K562 (cell line): ENCODE data around the gene CCDC71L. TPM values are rescaled to one million over a fixed set of nuclear protein-coding genes. Genes with fewer than 3 reads are reported as not detected.
A peak's percentile ranks its signal among the peaks of the same experiment; 100 is the strongest.

Source experiments
- ATAC-seq: fragments of 200-7000 bp; cut with Tn5 transposase; 3 replicates; pipeline ENCODE4 v1.9.1; 2020; ENCODE audit warnings: moderate library complexity
- BruUV-seq: library from RNA; stranded (reverse); fragments of 400-500 nt; replicated peaks from 2 replicates; lab custom pipeline; 2021; lab: Mats Ljungman, UMichigan
- CTCF ChIA-PET: fragments of 300-600 bp; formaldehyde crosslinking; extraction: SDS; loops from one replicate; lab custom pipeline; 2021; ENCODE audit warnings: low intra/inter-chr PET ratio; lab: Yijun Ruan, JAX
- POLR2A ChIA-PET: fragments of 300-600, 350-650 bp; sonication (Branson Sonifier 250); formaldehyde crosslinking; extraction: SDS; loops from one replicate; lab custom pipeline; 2021; ENCODE audit warnings: antibody characterized with exemption, inconsistent platforms; lab: Yijun Ruan, JAX
- DNase-seq, 4 experiments: peaks; one replicate each; pipeline versions ENCODE4 v3.0.0 to v3.0.0-alpha.2; 2011 to 2018; ENCODE audit warnings: low spot score in 3 of 4, mixed read lengths in 3 of 4; ENCODE audit errors: extremely low read depth in 1 of 4
- FAIRE-seq: peaks from 2 replicates; lab custom pipeline; 2011; peaks lifted over from hg19 to GRCh38; lab: Jason Lieb, UNC
- H2AFZ ChIP-seq: 2 replicates; pipeline ENCODE4 v1.6.0; 2011; ENCODE audit warnings: low read depth, low read length, control low read depth, inconsistent platforms
- H3K27ac ChIP-seq: fragments of 200-600 bp; 3 replicates; pipeline ENCODE4 v1.8.0; 2011; ENCODE audit warnings: low read depth, mild to moderate bottlenecking, control low read depth, inconsistent platforms, low read length, moderate library complexity, mixed read lengths; ENCODE audit errors: extremely low read depth
- H3K27me3 ChIP-seq, 2 experiments: fragments of 300-600 bp in 1 of 2; 2 replicates in 1 of 2; 3 replicates in 1 of 2; pipeline versions ENCODE4 v1.6.0 to v1.8.0; 2011; ENCODE audit warnings: inconsistent platforms in 2 of 2, low read length in 2 of 2, mild to moderate bottlenecking in 1 of 2, mixed read lengths in 1 of 2, moderate library complexity in 1 of 2; ENCODE audit not compliant: control insufficient read depth in 2 of 2, insufficient read depth in 2 of 2
- H3K36me3 ChIP-seq: fragments of 300-600 bp; 3 replicates; pipeline ENCODE4 v1.8.0; 2011; ENCODE audit warnings: mild to moderate bottlenecking, low read length, inconsistent platforms; ENCODE audit not compliant: control insufficient read depth, insufficient read depth
- H3K4me1 ChIP-seq, 2 experiments: fragments of 200-600 bp in 1 of 2; replicated peaks in 1 of 2; 2 replicates in 1 of 2; 3 replicates in 1 of 2; pipeline versions ENCODE4 v1.5.1 to v1.8.0; 2011; ENCODE audit warnings: inconsistent platforms in 2 of 2, low read length in 2 of 2, mild to moderate bottlenecking in 1 of 2, mixed read lengths in 1 of 2, moderate library complexity in 1 of 2; ENCODE audit not compliant: control insufficient read depth in 2 of 2, insufficient read depth in 2 of 2
- H3K4me2 ChIP-seq: 2 replicates; pipeline ENCODE4 v1.6.1; 2011; ENCODE audit warnings: low read length, control low read depth, inconsistent platforms, mixed read lengths; ENCODE audit not compliant: insufficient read depth
- H3K4me3 ChIP-seq: fragments of 200-600 bp; sonication (generic), shearing (Covaris generic); 2 replicates; pipeline ENCODE4 v1.5.1; 2016; ENCODE audit warnings: control low read depth, inconsistent platforms
- H3K79me2 ChIP-seq: fragments of 200-600 bp; 3 replicates; pipeline ENCODE4 v1.8.0; 2011; ENCODE audit warnings: low read length, inconsistent platforms; ENCODE audit not compliant: control insufficient read depth, insufficient read depth
- H3K9ac ChIP-seq, 2 experiments: 2 replicates each; pipeline versions ENCODE4 v1.6.0 to v1.6.1; 2011; ENCODE audit warnings: low read depth in 2 of 2, low read length in 2 of 2, control low read depth in 1 of 2, inconsistent platforms in 1 of 2, mild to moderate bottlenecking in 1 of 2, mixed read lengths in 1 of 2; ENCODE audit not compliant: insufficient read depth in 1 of 2
- H3K9me1 ChIP-seq: one replicate; pipeline ENCODE4 v1.6.0; 2011; ENCODE audit warnings: inconsistent platforms, mild to moderate bottlenecking, low read length, moderate library complexity; ENCODE audit not compliant: control insufficient read depth, insufficient read depth
- H3K9me3 ChIP-seq: replicated peaks from 2 replicates; pipeline ENCODE4 v1.5.1; 2011; ENCODE audit warnings: low read depth, low read length, inconsistent platforms; ENCODE audit not compliant: control insufficient read depth, insufficient read depth
- H4K20me1 ChIP-seq: replicated peaks from 2 replicates; pipeline ENCODE4 v1.6.1; 2011; ENCODE audit warnings: low read length, inconsistent platforms, mixed read lengths; ENCODE audit not compliant: control insufficient read depth, insufficient read depth
- CHD1 ChIP-seq: fragments of 200-600 bp; sonication (generic); IDR thresholded peaks from one replicate; pipeline ENCODE4 v1.6.1; 2012; ENCODE audit warnings: mild to moderate bottlenecking, moderate library complexity, low read length, inconsistent platforms
- E2F6 ChIP-seq, 2 experiments: IDR thresholded peaks; 2 replicates each; pipeline ENCODE4 v1.6.1; 2011; ENCODE audit warnings: borderline replicate concordance in 1 of 2, control low read depth in 1 of 2, low read depth in 1 of 2, low read length in 1 of 2, mild to moderate bottlenecking in 1 of 2, mixed read lengths in 1 of 2, moderate library complexity in 1 of 2; ENCODE audit not compliant: insufficient read depth in 1 of 2, insufficient read length in 1 of 2, poor library complexity in 1 of 2, severe bottlenecking in 1 of 2; ENCODE audit errors: extremely low read depth in 1 of 2
- ELF2 ChIP-seq: fragments of 250-450 bp; sonication (Bioruptor Pico); IDR thresholded peaks from 2 replicates; pipeline ENCODE4 v1.5.0; 2021; ENCODE audit warnings: mild to moderate bottlenecking
- EP400 ChIP-seq: fragments of 450-650 bp; IDR thresholded peaks from 2 replicates; pipeline ENCODE4 v1.6.1; 2017; ENCODE audit warnings: antibody characterized with exemption, mild to moderate bottlenecking, moderate library complexity
- ETV1 ChIP-seq: fragments of 450-650 bp; conservative IDR thresholded peaks from 2 replicates; pipeline ENCODE4 v1.6.1; 2016; ENCODE audit warnings: missing genetic modification characterization, control low read depth, low read depth, missing compliant biosample characterization
- HMBOX1 ChIP-seq: sonication (generic); IDR thresholded peaks from 2 replicates; pipeline ENCODE4 v1.6.1; 2016
- MTA3 ChIP-seq: fragments of 450-650 bp; formaldehyde crosslinking; IDR thresholded peaks from 2 replicates; pipeline ENCODE4 v1.6.1; 2017; ENCODE audit warnings: mild to moderate bottlenecking, borderline replicate concordance
- NFIC ChIP-seq: fragments of 450-650 bp; IDR thresholded peaks from 2 replicates; pipeline ENCODE4 v1.6.1; 2017; ENCODE audit warnings: mild to moderate bottlenecking, inconsistent platforms
- PHTF2 ChIP-seq: fragments of 250-450 bp; sonication (Bioruptor Pico); IDR thresholded peaks from 2 replicates; pipeline ENCODE4 v1.5.0; 2021; ENCODE audit warnings: mild to moderate bottlenecking
- POLR3G ChIP-seq: IDR thresholded peaks from 2 replicates; pipeline ENCODE4 v1.6.1; 2011; ENCODE audit not compliant: insufficient read length, insufficient replicate concordance; ENCODE audit errors: extremely low read depth
- PPARD ChIP-seq: fragments of 250-450 bp; sonication (Bioruptor Pico); IDR thresholded peaks from 2 replicates; pipeline ENCODE4 v1.8.0; 2022; ENCODE audit warnings: inconsistent platforms, mild to moderate bottlenecking, moderate library complexity
- SNAPC5 ChIP-seq: fragments of 250-450 bp; sonication (Bioruptor Pico); IDR thresholded peaks from 2 replicates; pipeline ENCODE4 v1.8.0; 2021; ENCODE audit warnings: moderate library complexity, mild to moderate bottlenecking, inconsistent platforms
- SRSF7 ChIP-seq: fragments of 200-400 bp; formaldehyde crosslinking; optimal IDR thresholded peaks from 2 replicates; pipeline ENCODE3; 2017; ENCODE audit warnings: mild to moderate bottlenecking, low read depth, low read length
- ZKSCAN3 ChIP-seq: fragments of 250-450 bp; sonication (Bioruptor Pico); IDR thresholded peaks from 2 replicates; pipeline ENCODE4 v1.4.0; 2020
- ZNF639 ChIP-seq, 2 experiments: fragments of 200-800 bp in 1 of 2; sonication (Bioruptor generic) in 1 of 2; sonication (generic) in 1 of 2; formaldehyde crosslinking in 1 of 2; IDR thresholded peaks in 1 of 2; conservative IDR thresholded peaks in 1 of 2; 2 replicates each; pipeline versions ENCODE4 v1.5.0 to v1.6.1; 2016 to 2020; ENCODE audit warnings: missing compliant biosample characterization in 1 of 2, missing genetic modification characterization in 1 of 2, missing genetic modification reagents in 1 of 2
- WGBS: fragments of 100-300 bp; shearing (Covaris generic); methylation state at CpG from one replicate; pipeline ENCODE4 v1.1.6; 2016; ENCODE audit warnings: low coverage, mixed read lengths; ENCODE audit not compliant: insufficient coverage; ENCODE audit errors: missing lambda C conversion rate; 5-methylcytosine and 5-hydroxymethylcytosine counted together
- in situ Hi-C: fragments of 300-500 bp; cut with MboI; formaldehyde crosslinking; loops from 4 replicates; pipeline ENCODE4 v1.15.0; 2018; ENCODE audit warnings: inconsistent platforms, mixed read lengths
- intact Hi-C: fragments of 100-400 bp; cut with micrococcal nuclease; formaldehyde crosslinking; loops from 2 replicates; pipeline ENCODE4 v1.14.2; 2022
- polyA plus RNA-seq, 8 experiments: library from polyadenylated mRNA; depleted of rRNA in 4 of 8; stranded (reverse) in 5 of 8; unstranded in 3 of 8; fragments of >200 nt; fragmentation: Nextera tagmentation in 2 of 8; fragmentation: Illumina TruSeq in 1 of 8; extraction: Ambion mirVana in 2 of 8; extraction: Trizol in 1 of 8; gene quantifications; 2 replicates each; pipeline versions ENCODE4 v1.2.1 to v1.2.3, GENCODE V29; 2011 to 2014; ENCODE audit warnings: inconsistent platforms in 1 of 8, missing spikeins in 1 of 8
- total RNA-seq, 7 experiments: library from RNA; depleted of rRNA in 6 of 7; stranded (reverse); fragments of >200 nt in 6 of 7; fragmentation: Illumina TruSeq in 2 of 7; extraction: Trizol in 2 of 7; gene quantifications; 2 replicates each; pipeline versions ENCODE4 v1.2.1 to v1.2.3, GENCODE V29; 2011 to 2021; ENCODE audit warnings: low replicate concordance in 1 of 7

CCDC71L gene
- total and polyA plus RNA-seq, 9 of the 15 experiments (the other 6 are each of a cell fraction or from before 2014, with no cell fraction given) = 5.7 to 108 (median 25.4) TPM

- TF ChIP-seq PHTF2 (CRISPR knock-in tag) (no peak), NFIC (peak; percentile 92)
Measured at GRCh38 chr7:106618480-106618879, 42.5 kb downstream of the CCDC71L start (continued).

GRCh38 chr7:106617860-106618259, 43.1 kb downstream of the CCDC71L start:
- H3K36me3 ChIP-seq = no peaks in the 10 kb centered on the region
- 0 out of 2 replicates have a peak overlapping the region, but pooled peaks have one; percentile 0 for H3K4me2 ChIP-seq
- WGBS = 33% methylated on average over 2 of the region's 2 CpGs
- 0 out of 4 replicates have a peak overlapping the region, but pooled peaks of 1 of the 2 experiments have one; percentile 28 for H3K9ac ChIP-seq
- intact Hi-C loops (loop anchor here (5.0 kb wide), 1 partner anchor 51 kb away; no protein-coding TSS in a partner anchor), in situ Hi-C loops (no loop called here)
- H3K9me3 ChIP-seq = peaks cover 4% of the 10 kb centered on the region
- H3K4me1 ChIP-seq = peaks cover 14 to 37% of the 10 kb centered on the region in 2 experiments
- no peaks in the 10 kb centered on the region for H3K9me1 ChIP-seq
- DNase-seq = no peak
- H2AFZ ChIP-seq = peak overlapping the region; percentile 73
- no peak overlapping the region for H3K27ac ChIP-seq
- BruUV-seq = no TSS peak
- POLR2A ChIA-PET = interaction anchor here (0.6 to 1.5 kb wide), 3 partner anchors 13 to 49 kb away, joined by 3 to 7 read pairs (median 4); no protein-coding TSS in a partner anchor
- TF ChIP-seq HMBOX1 (peak; percentile 95), PPARD (no peak), ZNF639 (CRISPR knock-in tag; conservative IDR thresholded peaks at IDR 0.05 in 1 of 2, IDR thresholded peaks at IDR 0.05 in 1 of 2) (no peak), ETV1 (tag) (no peak), SNAPC5 (CRISPR knock-in tag) (no peak), MTA3 (no peak), EP400 (no peak), ELF2 (CRISPR knock-in tag) (0 out of 2 replicates have a peak, but pooled peaks have one; percentile 18), POLR3G (no peak), SRSF7 (no peak), ZKSCAN3 (no peak), E2F6 (IDR thresholded peaks at IDR 0.05; ENCODE audit: borderline replicate concordance in 1 of 2, extremely low read depth in 1 of 2, insufficient read depth in 1 of 2, insufficient read length in 1 of 2, low read depth in 1 of 2, low read length in 1 of 2, poor library complexity in 1 of 2, severe bottlenecking in 1 of 2) (no peak), CHD1 (no peak)
- no peaks in the 10 kb centered on the region for H3K27me3 ChIP-seq
- H3K4me3 ChIP-seq = no peak overlapping the region
- peak; percentile 45 for ATAC-seq
- no peaks in the 10 kb centered on the region for H4K20me1 ChIP-seq
- H3K79me2 ChIP-seq = no peaks in the 10 kb centered on the region
- no peak for FAIRE-seq
- CTCF ChIA-PET = no interaction called here
